Thyroid gland (tissue), 4 donors: ENCODE data around the gene SLC25A36.

ENCODE experiments used
- CTCF ChIP-seq, 6 experiments: fragments of 200-600 bp in 3 of 6; fragments of 450-650 bp in 3 of 6; sonication (generic) in 3 of 6; IDR thresholded peaks; one replicate each; pipeline ENCODE4 v1.5.1; 2016 to 2019; ENCODE audit warnings: antibody characterized with exemption in 6 of 6, mild to moderate bottlenecking in 2 of 6, inconsistent platforms in 1 of 6, moderate library complexity in 1 of 6
- POLR2A ChIP-seq, 2 donors: fragments of 450-650 bp; IDR thresholded peaks; one replicate each; pipeline ENCODE4 v1.6.1; 2017; ENCODE audit warnings: antibody characterized with exemption in 2 of 2, mild to moderate bottlenecking in 2 of 2, moderate library complexity in 1 of 2

GRCh38 chr3:140929446-140929845 lies 12.2 kb upstream of the SLC25A36 start:
- TF ChIP-seq CTCF (IDR thresholded peaks at IDR 0.05): no peak
- no peak for TF ChIP-seq POLR2A (IDR thresholded peaks at IDR 0.05)
